Panc1 (cell line): ENCODE data around the gene TAGLN2.

Experiments
- CTCF ChIP-seq: fragments of 450-650 bp; IDR thresholded peaks from 2 replicates; pipeline ENCODE4 v1.5.1; 2017; ENCODE audit warnings: mild to moderate bottlenecking
- TCF7L2 ChIP-seq: IDR thresholded peaks from 2 replicates; pipeline ENCODE4 v1.6.1; 2011; ENCODE audit warnings: mild to moderate bottlenecking, low read depth, low read length, inconsistent platforms

DNA sequence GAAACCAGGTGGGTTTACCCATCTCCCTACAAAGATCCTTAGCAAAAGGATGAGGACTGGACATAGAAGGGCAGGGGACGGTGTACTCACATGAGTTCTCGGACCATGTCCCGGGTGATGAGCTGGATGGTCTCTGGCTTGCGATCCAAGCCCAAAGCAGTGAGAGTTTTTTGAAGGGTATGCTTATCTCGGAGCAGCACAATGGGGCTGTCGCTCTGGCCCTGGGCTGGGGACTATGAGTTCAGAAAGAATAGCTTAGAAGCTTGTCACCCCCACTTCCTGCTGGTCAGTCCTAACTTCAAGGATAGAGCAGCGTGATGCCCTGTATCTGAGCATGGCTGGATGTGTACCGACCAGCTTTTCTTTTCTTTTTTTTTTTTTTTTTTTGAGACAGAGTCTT is 34.9 kb downstream of the TAGLN2 start:
- TF ChIP-seq TCF7L2 (no peak), CTCF (no peak)
